SHP77 treated with DMSO at 0.1 percent for 48 hours (cell line): ENCODE data around the gene CDC42BPG.
"Not testable (repeated sequence)": the region's sequence is repeated elsewhere in the genome, so short reads cannot be mapped to it uniquely, and the experiment has no call there.

Experiments used
- DNase-seq: peaks from one replicate; lab custom pipeline; 2025; lab: John Stamatoyannopoulos, UW

The CDC42BPG gene

GRCh38 chr11:64850979-64851567, 6.6 kb upstream of the CDC42BPG start:
- DNase-seq, result no peak

GRCh38 chr11:64849598-64850356, 5.3 kb upstream of the CDC42BPG start:
- DNase-seq, result no peak

- DNase-seq, result no peak
Measured at GRCh38 chr11:64848826-64849597, 4.6 kb upstream of the CDC42BPG start.

GRCh38 chr11:64848214-64848825, 3.9 kb upstream of the CDC42BPG start:
- DNase-seq, result no peak

GRCh38 chr11:64846998-64847666, 2.7 kb upstream of the CDC42BPG start:
- DNase-seq, result peak; percentile 76

GRCh38 chr11:64845776-64846129, 1.3 kb upstream of the CDC42BPG start:
- not testable (repeated sequence) for DNase-seq

- no peak for DNase-seq
Measured at GRCh38 chr11:64845129-64845775, 799 bp upstream of the CDC42BPG start.

- no peak for DNase-seq
Measured at GRCh38 chr11:64843686-64844329, 645 bp downstream of the CDC42BPG start.

- DNase-seq, result no peak
Measured at GRCh38 chr11:64842851-64843685, 1.4 kb downstream of the CDC42BPG start.

- no peak for DNase-seq
Measured at GRCh38 chr11:64842366-64842759, 2.1 kb downstream of the CDC42BPG start.

- no peak for DNase-seq
Measured at GRCh38 chr11:64841592-64842365, 2.7 kb downstream of the CDC42BPG start.

- DNase-seq, result no peak
Measured at GRCh38 chr11:64839887-64840782, 4.3 kb downstream of the CDC42BPG start.

GRCh38 chr11:64839335-64839734, 5.1 kb downstream of the CDC42BPG start:
- no peak for DNase-seq

- no peak for DNase-seq
Measured at GRCh38 chr11:64838600-64839334, 5.7 kb downstream of the CDC42BPG start.

GRCh38 chr11:64837887-64838351, 6.5 kb downstream of the CDC42BPG start:
- no peak for DNase-seq

GRCh38 chr11:64836448-64837072, 7.9 kb downstream of the CDC42BPG start:
- DNase-seq, result no peak
